Left lobe of liver (tissue), 2 donors: ENCODE results near the gene SLC29A3. TPM values are rescaled to one million over a fixed set of nuclear protein-coding genes. Genes with fewer than 3 reads are reported as not detected.
A peak's percentile ranks its signal among the peaks of the same experiment; 100 is the strongest.

ENCODE experiments used
- ATAC-seq: fragments of 200-7000 bp; cut with Tn5 transposase; one replicate; pipeline ENCODE4 v1.9.1; 2020; ENCODE audit warnings: mild to moderate bottlenecking, moderate library complexity
- DNase-seq: peaks from one replicate; pipeline ENCODE4 v3.0.0-alpha.2; 2020; ENCODE audit warnings: low spot score
- total RNA-seq: library from RNA; stranded (reverse); gene quantifications from one replicate; pipeline ENCODE4 v1.2.1, GENCODE V29; 2021
- donor health status: DM: no; HTN: no; CAD: no; lungs with moderate emphysema.
- donor health status: DM: no; HTN: yes; CAD: no.

Gene SLC29A3
- total RNA-seq, 1 donor from 2014 or later, result 6.4 TPM

- ATAC-seq (no peak), DNase-seq (no peak)
These were observed 70.9 kb downstream of the SLC29A3 start for GRCh38 chr10:71389768-71390460.

GRCh38 chr10:71390461-71390835 is 71.4 kb downstream of the SLC29A3 start:
- no peak for ATAC-seq

GRCh38 chr10:71390921-71391690 is 72.0 kb downstream of the SLC29A3 start:
- DNase-seq, result peak; percentile 34
- no peak for ATAC-seq

More at GRCh38 chr10:71390461-71390835, 71.4 kb downstream of the SLC29A3 start:
- no peak for DNase-seq

GRCh38 chr10:71391701-71392100 is 72.6 kb downstream of the SLC29A3 start:
- peak; percentile 51 for ATAC-seq
- DNase-seq, result peak; percentile 64

- no peak for ATAC-seq
These were observed 73.2 kb downstream of the SLC29A3 start for GRCh38 chr10:71392292-71392691.

GRCh38 chr10:71392791-71393781 is 74.0 kb downstream of the SLC29A3 start:
- ATAC-seq (no peak), DNase-seq (peak; percentile 30)

More at GRCh38 chr10:71392292-71392691, 73.2 kb downstream of the SLC29A3 start:
- no peak for DNase-seq

GRCh38 chr10:71393841-71394475 is 74.9 kb downstream of the SLC29A3 start:
- ATAC-seq, result no peak
- peak; percentile 37 for DNase-seq

- DNase-seq (peak; percentile 24), ATAC-seq (no peak)
These were observed 76.0 kb downstream of the SLC29A3 start for GRCh38 chr10:71394926-71395562.

- no peak for DNase-seq
- ATAC-seq, result no peak
These were observed 76.6 kb downstream of the SLC29A3 start for GRCh38 chr10:71395621-71396020.

GRCh38 chr10:71396084-71396710 is 77.1 kb downstream of the SLC29A3 start:
- DNase-seq, result peak; percentile 68
- peak; percentile 85 for ATAC-seq

GRCh38 chr10:71396711-71397295 is 77.7 kb downstream of the SLC29A3 start, which contains the start of gene CDH23:
Gene CDH23, plus strand, starts transcription at chr10:71396920. Its CDS starts 42,912 bp downstream, at chr10:71439832.
- ATAC-seq (peak; percentile 80), DNase-seq (peak; percentile 71)

- ATAC-seq (peak; percentile 41), DNase-seq (no peak)
These were observed 78.5 kb downstream of the SLC29A3 start for GRCh38 chr10:71397296-71398212.

- no peak for ATAC-seq
- DNase-seq, result no peak
These were observed 79.9 kb downstream of the SLC29A3 start for GRCh38 chr10:71398976-71399375.

- no peak for ATAC-seq
- no peak for DNase-seq
These were observed 80.9 kb downstream of the SLC29A3 start for GRCh38 chr10:71399946-71400345.

- no peak for ATAC-seq
- DNase-seq, result no peak
These were observed 82.0 kb downstream of the SLC29A3 start for GRCh38 chr10:71401056-71401455.

GRCh38 chr10:71402005-71402404 is 82.9 kb downstream of the SLC29A3 start:
- ATAC-seq (no peak), DNase-seq (no peak)

GRCh38 chr10:71404503-71405295 is 85.6 kb downstream of the SLC29A3 start:
- ATAC-seq (no peak), DNase-seq (no peak)
